ENCODE data around the gene KLC3.
"Not testable (repeated sequence)": the region's sequence is repeated elsewhere in the genome, so short reads cannot be mapped to it uniquely, and the experiment has no call there.

Gene KLC3

DNA sequence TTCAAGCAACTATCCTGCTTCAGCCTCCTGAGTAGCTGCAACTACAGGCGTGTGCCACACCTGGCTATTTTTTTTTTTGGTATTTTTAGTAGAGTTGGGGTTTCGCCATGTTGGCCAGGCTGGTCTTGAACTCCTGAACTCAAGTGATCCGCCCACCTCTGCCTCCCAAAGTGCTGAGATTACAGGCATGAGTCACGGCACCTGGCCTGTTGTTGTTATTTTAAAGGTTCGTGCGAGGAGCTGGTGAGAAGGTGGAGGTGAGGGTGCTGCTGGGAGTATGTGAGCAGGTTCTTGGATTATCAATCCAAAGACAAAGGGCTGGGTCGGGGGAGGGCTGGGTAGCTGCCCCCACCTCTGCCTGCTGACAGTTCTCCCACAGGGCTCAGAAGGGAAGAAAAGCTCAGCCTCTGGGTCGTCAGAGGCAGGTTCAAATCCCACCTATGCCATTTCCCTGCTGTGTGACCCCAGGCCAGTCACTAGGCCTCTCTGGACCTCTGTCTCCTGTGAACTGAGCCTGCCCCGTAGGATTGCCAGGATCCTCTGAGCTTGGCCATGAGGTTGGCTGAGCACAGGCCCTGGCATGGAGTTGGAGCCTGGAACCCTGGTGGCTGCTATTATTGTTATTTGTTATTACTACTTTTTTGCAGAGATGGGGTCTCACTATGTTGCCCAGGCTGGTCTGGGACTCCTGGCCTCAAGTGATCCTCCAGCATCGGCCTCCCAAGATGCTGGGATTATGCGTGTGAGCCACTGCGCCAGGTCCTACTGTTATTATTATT is 19.4 kb upstream of the KLC3 start:
- DNase-seq = no peak

DNA sequence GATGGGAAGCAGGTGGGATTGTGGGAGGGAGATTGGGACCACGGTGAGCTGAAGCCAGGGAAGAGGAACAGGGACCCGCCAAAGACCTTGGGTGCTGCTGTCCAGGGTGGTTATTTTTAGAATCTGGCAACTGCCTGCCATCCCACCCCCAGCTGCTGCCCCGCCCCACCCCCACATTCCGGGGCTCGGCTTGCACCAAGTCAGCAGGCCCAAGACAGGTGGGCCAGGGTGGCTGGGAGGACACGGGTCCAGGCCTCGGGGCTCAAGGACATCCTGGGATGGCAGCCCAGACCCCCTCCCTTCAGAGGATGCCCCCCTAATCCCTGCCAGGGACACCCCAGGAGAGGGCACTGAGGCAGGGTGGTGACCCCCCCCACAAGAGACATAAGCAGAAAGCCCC is 18.7 kb upstream of the KLC3 start:
- no peak for DNase-seq

DNA sequence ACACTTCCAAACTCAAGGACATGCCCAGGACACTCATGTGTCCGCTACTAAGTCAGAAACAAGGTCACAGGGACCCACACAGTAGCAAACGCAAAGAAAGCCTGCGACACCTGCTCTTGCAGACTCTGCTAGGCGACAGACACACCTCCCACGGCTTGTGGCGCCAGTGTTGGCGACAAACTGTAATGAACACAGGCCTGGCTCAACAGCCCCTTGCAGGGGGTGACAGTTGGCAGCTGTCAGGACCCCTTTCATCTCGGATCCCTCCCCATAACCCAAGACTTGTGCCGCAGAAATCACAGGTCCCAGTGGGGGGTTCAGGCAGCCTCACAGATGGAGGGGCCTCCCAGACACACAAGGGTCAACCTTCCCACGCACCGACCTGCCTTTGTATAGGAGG is 18.2 kb upstream of the KLC3 start:
- DNase-seq = no peak

DNA sequence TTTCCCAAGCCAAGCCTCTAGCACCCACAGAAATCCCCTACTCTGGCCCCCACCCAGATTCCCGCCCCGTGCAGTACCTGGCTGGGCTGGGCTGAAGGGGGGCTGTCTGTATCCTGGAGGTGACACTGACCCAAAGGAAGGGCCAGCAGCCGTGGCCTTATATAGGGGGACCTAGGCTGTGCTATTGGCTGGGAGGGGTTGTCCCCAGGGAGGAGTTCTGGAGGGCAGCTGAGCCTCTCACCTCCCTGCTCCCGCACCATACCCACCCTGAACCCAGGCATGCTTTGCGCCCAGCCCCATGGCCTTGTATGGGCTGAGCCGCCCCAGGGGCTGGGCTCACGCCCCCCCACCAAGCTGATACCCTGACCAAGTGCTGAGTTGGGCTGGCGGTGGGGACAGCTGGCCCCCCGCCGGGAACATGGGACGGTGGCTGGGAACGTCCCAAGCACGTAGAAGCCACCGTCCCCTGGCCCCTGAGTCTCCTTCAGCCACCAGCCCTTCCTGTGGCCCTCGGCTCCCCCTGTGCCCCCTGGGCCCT is 17.7 kb upstream of the KLC3 start, which contains the start of gene CKM:
Gene CKM, minus strand, starts transcription at position 132 of the 538 bp plus-strand sequence. CDS start 3,162 bp downstream, outside the sequence.
- DNase-seq = no peak

DNA sequence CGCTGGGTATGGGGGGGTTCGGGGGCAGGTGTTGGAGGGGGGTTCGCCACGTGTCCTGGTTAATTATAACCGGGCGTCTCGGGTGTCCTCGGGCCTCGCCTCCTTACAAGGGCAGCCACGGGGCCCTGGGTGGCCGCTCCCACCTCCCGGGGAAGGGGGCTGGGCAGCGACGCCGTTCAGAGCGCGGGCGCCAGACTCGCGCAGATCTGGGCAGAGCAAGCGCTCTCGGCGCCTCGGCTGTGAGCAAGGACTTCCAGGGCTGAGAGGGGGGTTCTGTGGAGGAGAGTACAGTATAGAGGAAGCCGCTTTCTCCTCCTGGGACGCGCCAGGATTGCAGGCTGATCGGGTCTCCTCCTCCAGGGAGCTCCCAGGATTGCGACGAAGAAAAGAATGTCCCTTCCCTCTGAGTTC is 16.9 kb upstream of the KLC3 start:
- DNase-seq = no peak

DNA sequence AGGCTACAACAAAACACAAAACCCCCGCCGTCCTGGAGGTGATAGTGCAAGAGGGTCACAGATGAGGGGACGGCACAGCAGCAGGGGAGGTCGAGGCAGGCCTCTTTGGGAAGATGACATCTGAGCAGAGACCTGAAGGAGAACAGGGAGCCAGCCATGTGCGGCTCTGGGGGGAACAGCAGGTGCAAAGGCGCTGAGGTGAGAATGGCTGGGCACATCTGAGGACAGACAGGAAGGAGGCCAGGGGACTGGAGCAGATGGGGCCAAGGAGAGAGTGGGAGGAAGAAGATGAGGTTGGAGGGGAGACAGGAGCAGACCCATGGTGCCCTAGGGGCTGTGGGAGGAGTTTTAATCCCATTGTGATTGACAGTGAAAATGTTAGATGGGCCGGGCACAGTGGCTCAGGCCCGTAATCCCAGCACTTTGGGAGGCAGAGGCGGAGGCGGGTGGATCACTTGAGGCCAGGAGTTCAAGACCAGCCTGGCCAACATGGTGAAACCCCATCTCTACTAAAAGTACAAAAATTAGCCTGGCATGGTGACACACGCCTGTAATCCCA is 16.1 kb upstream of the KLC3 start:
- DNase-seq = no peak

DNA sequence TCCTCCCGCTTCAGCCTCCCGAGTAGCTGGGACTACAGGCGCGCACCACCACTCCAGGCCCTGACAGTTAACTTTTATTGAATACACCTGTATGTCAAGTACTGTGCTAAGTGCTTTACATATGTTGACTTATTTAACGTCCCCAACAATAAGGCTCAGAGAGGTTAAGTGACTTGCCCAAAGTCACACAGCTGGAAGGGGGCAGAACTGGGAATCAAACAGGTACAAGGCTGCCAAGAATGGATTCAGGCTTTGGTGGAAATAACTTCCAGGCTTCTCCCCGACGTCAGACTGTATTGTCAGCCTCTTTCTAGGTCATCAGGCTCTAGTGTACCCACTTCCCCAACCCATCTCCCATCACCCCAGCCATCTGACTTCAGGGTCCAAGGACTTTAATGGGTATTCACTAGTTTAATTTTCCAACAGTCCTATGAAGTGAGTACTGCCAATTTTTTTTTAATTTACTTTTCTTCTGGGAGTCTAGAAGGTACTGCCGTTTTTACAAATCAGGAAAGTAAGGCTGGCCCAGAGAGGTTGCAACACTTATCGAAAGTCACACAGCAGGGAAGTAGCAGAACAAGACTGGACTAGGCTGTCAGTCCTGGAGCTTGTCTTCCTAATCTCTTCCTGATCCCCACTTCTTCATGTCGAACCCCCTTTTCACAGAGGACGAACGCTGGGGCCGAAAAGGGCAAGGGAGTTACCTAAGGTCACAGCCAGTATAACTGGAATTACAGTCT is 13.0 kb upstream of the KLC3 start:
- no peak for DNase-seq

DNA sequence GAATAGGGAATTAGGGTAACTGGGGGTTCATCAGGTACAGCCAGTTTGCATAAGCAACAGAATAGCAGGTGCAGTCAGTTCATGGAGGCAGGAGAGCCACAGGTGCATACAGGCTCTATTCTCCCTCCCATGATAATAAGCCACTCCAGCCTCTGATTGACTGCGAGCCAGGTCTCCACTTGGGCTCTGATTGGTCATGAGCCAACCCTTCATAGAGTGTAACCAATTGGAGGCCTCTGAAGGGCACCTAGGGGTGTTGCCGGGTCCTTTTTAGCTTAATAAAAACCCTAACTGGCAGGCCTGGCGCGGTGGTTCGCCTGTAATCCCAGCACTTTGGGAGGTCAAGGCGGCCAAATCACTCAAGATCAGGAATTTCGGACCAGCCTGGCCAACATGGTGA is 9.1 kb upstream of the KLC3 start:
- DNase-seq = peak; percentile 90

DNA sequence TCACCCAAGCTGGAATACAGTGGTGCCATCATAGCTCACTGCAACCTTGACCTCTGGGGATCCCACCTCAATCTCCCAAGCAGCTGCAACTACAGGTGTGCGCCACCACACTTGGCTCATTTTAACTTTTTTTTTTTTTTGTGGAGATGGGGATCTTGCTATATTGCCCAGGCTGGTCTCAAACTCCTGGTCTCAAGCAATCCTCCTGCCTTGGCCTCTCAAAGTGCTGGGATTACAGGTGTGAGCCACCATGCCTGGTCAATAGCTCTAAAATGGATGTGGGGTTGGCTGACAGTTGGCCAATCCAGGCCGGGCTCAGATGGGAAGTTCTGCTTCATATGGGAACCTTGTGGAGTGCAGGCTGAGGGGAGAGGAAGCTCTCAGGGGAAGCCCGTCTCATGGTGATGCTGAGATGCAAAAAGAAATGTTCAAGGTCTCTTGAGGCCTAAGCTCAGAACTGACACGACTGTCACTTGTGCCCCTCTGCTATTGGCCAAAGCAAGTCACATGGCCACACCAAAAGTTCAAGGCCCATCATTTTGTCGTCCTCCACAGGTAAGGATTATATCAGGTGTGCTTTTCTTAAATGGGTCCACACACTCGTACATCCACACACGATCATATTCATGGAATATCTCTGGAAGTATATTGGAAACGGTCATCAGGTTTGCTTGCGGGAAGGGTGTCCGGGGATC is 6.8 kb upstream of the KLC3 start:
- DNase-seq = no peak

DNA sequence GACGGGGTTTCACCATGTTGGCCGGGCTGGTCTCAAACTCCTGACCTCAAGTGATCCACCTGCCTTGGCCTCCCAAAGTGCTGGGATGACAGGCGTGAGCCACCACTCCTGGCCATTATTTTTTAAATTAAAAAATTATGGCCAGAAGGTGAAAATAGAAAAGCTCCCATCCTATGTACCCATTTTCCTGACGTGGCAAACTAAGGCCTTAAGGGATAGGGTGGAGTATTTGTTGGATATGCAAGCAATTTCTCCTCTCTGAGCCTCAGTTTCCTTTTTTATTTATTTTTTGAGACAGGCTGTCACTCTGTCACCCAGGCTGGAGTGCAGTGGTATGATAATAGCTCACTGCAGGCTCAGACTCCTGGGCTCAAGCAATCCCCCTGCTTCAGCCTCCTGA is 5.7 kb upstream of the KLC3 start:
- DNase-seq = not testable (repeated sequence)

DNA sequence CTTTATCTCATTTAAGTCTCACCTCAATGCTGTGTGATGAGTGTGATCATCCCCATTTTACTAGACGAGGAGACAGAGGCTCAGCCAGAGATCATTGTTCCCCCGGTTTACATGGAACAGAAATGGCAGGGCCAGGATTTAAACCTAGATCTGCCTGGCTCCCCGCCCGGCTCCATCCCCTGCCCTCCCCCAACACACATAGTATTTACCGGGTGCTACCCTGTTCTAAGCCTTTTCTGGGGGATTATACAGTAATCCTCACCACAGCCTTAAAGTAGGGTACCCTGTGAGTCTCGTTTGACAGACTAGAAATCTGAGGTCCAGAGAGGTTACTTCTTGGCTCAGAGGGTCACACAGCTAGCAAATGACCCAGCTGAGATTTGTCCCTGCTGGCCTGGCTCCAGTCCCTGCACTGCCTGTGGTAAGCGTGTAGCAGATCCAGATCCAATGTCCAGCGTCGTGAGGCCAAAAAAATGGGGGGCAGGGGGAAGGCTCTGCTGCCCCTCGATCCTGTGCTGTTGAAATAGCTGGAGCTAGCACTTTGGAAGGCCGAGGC is 3.8 kb upstream of the KLC3 start:
- no peak for DNase-seq

DNA sequence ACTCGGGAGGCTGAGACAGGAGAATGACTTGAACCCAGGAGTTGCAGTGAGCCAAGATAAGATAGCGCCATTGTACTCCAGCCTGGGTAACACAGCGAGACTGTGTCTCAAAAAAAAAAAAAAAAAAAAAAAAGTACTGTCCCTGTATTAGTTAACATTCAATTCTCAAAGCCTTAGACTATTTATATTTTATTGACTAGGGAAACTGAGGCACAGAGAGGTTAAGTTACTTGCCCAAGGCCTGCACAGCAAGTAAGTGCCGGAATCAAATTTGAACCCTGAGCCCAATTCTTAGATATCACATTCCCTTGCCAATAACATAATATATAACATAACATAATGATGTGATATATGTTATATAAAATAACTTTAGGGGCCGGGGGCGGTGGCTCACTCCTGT is 921 bp upstream of the KLC3 start:
- no peak for DNase-seq

DNA sequence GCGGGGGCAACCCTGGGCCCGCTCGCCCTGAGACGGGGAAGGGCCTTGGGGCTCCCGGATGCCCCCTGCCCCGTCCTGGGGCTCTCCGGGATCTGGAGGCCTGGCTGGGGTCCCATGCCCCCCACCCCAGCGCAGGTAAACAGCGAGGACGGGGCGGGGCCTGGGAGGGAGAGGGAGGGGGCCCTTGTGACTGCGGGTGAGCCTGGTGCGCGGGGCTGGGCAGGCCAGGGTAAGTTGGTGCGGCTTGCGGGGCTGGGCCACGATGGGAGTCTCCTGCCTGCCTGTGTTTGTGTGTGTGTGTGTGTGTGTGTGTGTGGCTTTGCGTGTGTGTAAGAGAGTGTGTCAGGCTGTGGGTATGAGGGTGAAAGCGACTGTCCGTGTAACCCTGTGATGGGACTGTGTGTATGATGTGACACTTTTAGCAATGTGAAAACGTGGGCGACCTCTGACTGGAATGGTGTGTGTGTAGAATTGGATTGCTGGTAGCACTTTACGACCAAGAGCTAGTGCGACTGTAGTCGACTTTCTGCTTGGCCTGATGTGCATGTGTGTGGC is 426 bp downstream of the KLC3 start:
- no peak for DNase-seq

DNA sequence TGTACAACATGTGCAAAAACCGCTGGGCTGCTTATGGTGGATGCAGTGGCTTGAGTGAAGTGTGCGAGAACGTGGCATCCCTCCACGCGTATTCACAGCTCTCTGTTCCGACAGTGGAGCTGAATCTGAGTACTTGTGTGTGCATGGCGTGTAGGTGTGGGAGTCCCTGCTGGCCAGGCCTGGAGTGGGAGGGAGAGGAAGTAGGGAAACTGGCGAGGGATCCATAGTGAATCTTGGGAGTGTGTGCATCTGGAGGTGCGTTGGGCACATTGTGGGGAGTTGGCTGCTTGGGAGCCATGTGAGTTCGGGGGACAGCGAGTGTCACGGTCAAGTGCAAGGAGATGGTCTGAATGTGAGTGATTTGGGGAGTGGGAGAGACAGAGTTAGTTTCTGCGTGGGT is 2.4 kb downstream of the KLC3 start:
- DNase-seq = no peak

DNA sequence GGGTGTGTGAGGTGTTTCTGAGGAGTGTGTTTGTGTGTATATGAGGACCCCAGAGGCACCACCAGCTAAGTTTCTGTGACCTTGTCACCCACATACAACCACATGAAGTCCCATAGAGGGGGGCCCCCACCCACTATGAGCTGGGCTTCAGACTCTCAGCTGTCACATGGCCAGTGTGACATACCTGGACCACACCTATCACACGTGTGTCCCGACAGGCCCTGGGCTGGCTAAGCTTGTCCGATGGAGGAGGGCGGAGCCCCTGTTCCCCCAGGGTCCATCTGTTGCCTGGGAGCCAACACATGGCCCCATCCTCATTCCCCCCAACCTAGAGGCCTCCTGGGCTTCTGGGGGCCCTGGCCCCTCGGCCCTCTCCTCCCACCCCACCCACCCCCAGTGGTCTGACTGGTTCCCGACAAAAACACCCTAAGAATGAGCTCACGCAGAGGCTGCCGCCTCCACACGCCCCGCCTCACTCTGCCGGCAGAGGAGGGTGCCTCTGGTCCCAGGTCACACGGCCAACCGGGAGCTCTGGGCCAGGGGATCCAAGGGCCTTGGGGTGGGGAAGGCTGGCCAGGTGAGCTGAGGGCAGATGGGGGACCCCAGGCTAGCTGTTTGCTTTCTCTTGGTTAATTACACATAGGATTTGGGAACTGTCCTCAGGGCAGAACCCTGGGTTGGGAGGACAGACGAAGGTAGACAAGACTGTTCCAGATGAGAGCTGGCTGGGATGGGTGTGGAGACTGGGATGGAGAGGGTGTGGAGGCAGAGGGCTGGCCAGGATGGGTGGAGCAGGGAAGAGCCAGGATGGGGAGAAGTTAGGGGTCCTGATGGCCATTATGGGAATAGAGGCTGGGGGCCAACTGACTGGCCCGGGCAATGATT is 4.3 kb downstream of the KLC3 start:
- no peak for DNase-seq

DNA sequence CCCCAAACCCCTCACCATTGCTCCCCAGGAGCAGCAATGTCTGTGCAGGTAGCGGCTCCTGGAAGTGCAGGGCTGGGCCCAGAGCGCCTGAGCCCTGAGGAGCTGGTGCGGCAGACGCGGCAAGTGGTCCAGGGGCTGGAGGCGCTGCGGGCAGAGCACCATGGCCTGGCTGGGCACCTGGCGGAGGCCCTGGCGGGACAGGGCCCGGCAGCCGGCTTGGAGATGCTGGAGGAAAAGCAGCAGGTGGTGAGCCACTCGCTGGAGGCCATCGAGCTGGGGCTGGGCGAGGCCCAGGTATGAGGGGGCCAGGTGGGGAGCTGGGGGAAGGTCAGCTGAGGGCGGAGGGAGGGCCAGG is 4.9 kb downstream of the KLC3 start:
- no peak for DNase-seq

DNA sequence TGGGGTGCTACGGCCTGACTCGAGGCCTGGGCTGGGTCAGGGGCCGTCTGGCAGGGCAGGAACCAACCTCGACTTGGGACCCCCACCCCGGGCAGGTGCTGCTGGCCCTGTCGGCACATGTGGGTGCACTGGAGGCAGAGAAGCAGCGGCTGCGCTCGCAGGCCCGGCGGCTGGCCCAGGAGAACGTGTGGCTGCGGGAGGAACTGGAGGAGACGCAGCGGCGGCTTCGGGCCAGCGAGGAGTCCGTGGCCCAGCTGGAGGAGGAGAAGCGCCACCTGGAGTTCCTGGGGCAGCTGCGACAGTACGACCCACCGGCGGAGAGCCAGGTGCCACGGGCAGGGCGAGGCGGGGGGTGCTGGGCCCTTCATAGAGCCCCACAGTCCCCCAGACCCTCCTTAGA is 5.9 kb downstream of the KLC3 start:
- DNase-seq = no peak

DNA sequence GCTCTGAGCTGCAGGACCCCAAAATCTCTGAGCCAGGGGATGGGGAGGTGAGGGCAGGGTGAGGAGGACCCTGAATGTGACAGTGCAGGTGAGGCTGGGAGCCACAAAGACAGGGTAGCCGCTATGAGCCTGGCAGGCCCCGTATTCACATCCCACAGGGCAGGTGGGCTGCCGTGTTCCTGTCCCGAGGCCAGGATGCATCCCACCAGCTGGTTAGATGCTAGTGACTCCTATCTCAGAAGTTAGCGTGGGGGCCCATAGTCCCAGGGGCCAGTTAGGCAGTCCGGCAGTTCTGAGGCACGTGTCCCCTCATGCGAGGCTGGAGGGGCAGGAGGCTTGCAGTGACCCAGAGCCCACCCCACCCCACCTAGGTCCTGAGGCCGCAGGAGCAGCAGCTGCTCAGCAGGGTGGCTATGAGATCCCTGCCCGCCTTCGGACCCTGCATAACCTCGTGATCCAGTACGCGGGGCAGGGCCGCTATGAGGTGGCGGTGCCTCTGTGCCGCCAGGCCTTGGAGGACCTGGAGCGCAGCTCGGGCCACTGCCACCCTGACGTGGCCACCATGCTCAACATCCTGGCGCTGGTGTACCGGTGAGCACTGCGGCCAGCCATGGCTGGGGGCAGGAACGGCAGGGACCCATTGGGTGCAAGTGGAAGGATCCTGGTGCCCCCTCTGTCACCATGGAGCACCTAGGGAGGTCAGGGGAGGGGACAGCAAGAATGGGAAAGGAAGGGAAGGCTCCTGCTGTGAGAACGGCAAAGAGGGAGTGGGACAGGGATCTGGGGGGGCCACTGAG is 7.2 kb downstream of the KLC3 start:
- no peak for DNase-seq

DNA sequence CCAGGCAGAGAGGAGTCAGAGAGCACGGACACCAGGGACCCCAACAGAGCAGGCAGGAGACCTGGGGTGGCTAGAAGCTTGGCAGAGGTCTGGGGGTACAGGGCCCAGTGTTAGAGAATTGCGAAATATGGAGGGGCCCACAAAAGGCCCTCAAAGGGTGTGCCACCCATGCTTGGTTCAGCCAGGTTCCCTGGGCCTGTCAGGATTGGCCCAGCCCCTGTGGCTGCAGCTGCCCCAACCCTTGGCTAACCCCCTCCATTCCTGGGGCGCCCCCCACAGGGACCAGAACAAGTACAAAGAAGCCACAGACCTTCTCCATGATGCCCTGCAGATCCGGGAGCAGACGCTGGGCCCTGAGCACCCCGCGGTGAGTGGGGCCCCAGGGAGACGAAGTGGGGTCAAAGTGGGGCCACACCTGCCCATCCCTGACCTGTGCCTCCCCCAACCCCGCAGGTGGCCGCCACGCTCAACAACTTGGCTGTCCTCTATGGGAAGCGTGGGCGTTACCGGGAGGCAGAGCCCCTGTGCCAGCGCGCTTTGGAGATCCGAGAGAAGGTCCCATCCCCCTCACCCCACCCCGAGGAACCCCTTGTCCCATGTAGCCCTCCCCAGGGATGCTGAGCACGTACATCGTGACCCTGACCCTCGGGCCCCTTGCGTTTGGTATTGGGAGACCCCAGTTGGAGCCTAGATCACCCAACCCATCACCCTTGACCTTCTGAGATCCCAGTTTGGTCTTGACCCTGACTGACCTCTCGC is 8.0 kb downstream of the KLC3 start:
- no peak for DNase-seq

DNA sequence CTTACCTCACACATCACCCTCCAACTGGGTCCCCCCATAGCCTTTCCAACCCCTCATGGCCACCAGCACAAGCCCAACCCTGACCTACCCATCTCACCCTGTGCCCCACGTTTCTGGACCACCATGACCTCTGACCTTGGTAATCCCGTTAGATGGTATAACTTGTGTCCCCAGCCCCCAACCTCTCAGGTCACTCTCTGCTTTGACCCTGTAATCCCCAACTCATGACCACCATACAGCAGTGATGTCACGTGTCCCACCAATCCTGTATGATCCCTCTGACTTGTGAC is 8.5 kb downstream of the KLC3 start:
- DNase-seq = no peak

All from NCI-H510A (cell line).